ENCODE results near the gene DPM1.

DPM1 gene

DNA sequence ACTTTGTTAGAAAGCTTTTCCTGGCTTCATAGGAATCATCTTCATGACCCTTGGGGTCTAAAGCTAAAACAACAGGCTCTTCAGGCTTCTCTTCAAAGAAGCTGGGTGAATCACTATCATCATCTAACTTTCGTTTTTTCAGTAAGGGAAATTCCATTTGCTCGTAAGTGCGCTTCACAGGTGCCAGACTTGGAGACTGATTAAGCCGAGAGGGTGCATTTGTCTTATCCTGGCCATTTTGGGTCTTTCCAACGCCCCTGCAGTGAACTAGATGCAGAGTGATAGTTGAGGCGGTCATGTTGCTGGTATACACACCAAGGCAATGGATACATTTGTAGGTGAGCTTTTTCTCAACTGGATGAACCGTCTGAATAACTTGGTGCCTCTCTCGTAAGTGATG lies 65.9 kb downstream of the DPM1 start:
- WGBS, result 97% methylated on average over 8 of the region's 8 CpGs
- Histone ChIP-seq H3K9me3 (ENCODE audit: insufficient read depth, low read depth, low read length) (no peaks in the 10 kb centered on the region), H3K27ac (ENCODE audit: low read depth, low read length) (no peak overlapping the region), H3K36me3 (ENCODE audit: insufficient read depth, low read length) (peaks cover 88% of the 10 kb centered on the region), H3K4me3 (ENCODE audit: low read length) (no peak overlapping the region), H3K27me3 (ENCODE audit: insufficient read depth, low read length) (no peaks in the 10 kb centered on the region), H3K9ac (ENCODE audit: low read depth, low read length) (no peak overlapping the region), H3K4me1 (ENCODE audit: insufficient read depth, low read length) (no peaks in the 10 kb centered on the region)

DNA sequence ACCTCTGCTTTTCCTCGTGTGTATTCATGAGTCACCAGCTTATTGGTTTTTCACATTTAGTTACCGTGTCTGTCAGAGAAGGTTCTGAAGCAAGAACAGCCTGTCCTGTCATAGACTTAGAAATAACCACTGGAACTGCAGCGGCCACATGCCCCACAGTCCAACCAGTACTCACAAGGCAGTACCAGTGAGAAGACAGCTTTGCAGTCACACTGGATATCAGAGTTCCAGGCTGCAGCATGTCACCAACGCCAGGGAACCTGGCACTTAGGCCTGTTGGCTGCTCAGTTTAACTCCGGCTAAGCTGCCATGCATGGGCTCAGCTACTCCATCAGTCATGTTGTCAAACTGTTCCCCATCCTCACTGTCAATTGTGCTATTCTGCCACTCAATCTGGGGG lies 67.2 kb downstream of the DPM1 start:
- no peaks in the 10 kb centered on the region for H3K27me3 ChIP-seq (ENCODE audit: insufficient read depth, low read length)
- peaks cover 77% of the 10 kb centered on the region for H3K36me3 ChIP-seq (ENCODE audit: insufficient read depth, low read length)

DNA sequence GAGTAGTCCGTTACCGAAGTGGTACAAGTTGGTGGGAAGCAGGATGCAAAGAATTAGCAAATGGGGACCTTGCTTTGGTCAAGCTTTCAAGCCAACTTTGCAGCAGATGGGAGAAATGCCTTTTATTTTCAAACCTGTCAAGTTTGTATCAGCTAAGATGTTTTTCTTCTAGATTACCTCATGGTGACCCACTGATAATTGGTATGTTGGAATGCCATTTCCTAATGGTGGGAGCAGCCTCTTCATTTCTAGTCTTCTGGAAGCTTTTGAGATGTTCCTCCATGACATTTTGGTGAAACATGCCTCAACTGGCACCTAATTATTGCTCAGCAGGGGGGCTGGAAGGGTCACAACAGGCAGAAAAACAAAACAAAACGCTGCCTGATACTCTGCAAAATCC lies 70.8 kb downstream of the DPM1 start:
- no peaks in the 10 kb centered on the region for H3K27me3 ChIP-seq (ENCODE audit: insufficient read depth, low read length)
- no peaks in the 10 kb centered on the region for H3K4me1 ChIP-seq (ENCODE audit: insufficient read depth, low read length)
- H3K36me3 ChIP-seq (ENCODE audit: insufficient read depth, low read length), result peaks cover 42% of the 10 kb centered on the region
- no peak overlapping the region for H3K27ac ChIP-seq (ENCODE audit: low read depth, low read length)
- no peak overlapping the region for H3K9ac ChIP-seq (ENCODE audit: low read depth, low read length)
- no peaks in the 10 kb centered on the region for H3K9me3 ChIP-seq (ENCODE audit: insufficient read depth, low read depth, low read length)
- no peak overlapping the region for H3K4me3 ChIP-seq (ENCODE audit: low read length)
- WGBS, result 94% methylated on average over 3 of the region's 3 CpGs

More for the DNA sequence above, 67.2 kb downstream of the DPM1 start:
- H3K9ac ChIP-seq (ENCODE audit: low read depth, low read length), result no peak overlapping the region
- no peak overlapping the region for H3K27ac ChIP-seq (ENCODE audit: low read depth, low read length)
- no peak overlapping the region for H3K4me3 ChIP-seq (ENCODE audit: low read length)
- WGBS, result 93% methylated on average over 5 of the region's 5 CpGs
- H3K9me3 ChIP-seq (ENCODE audit: insufficient read depth, low read depth, low read length), result no peaks in the 10 kb centered on the region
- no peaks in the 10 kb centered on the region for H3K4me1 ChIP-seq (ENCODE audit: insufficient read depth, low read length)

DNA sequence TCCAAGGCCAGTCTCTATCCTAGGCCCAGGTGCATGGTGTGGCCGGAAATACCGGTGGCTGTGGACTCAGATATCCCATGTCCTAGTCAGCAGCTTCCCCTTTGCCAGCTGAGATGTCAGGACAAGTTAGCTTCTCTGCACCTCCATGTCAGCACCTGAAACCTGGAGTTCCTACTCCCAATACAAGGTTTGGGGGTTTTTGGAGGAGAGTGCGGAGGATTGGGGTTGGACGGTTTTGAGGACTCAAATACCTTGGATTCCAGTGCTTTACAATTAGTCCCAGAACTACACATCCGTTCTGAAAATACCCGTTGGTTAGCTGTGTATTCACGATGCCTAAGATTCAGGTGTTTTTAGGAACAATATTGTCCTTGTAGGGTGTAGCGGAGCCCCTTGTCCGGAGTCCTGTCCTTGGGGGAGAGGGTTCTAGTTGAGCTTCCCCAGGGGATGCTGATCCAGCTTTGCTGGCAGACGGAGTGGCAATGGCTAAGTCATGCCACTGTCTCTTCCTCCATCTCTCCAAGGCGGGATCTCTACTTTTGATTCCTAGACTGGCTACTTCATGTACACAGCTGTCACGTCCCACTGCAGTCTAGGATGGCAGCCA lies 72.0 kb downstream of the DPM1 start:
- Histone ChIP-seq H3K9ac (ENCODE audit: low read depth, low read length) (no peak overlapping the region), H3K9me3 (ENCODE audit: insufficient read depth, low read depth, low read length) (no peaks in the 10 kb centered on the region), H3K4me3 (ENCODE audit: low read length) (no peak overlapping the region), H3K36me3 (ENCODE audit: insufficient read depth, low read length) (peaks cover 29% of the 10 kb centered on the region), H3K27me3 (ENCODE audit: insufficient read depth, low read length) (no peaks in the 10 kb centered on the region), H3K27ac (ENCODE audit: low read depth, low read length) (no peak overlapping the region; the same call in 1 of the 2 replicates), H3K4me1 (ENCODE audit: insufficient read depth, low read length) (no peaks in the 10 kb centered on the region)
- 93% methylated on average over 12 of the region's 12 CpGs for WGBS

DNA sequence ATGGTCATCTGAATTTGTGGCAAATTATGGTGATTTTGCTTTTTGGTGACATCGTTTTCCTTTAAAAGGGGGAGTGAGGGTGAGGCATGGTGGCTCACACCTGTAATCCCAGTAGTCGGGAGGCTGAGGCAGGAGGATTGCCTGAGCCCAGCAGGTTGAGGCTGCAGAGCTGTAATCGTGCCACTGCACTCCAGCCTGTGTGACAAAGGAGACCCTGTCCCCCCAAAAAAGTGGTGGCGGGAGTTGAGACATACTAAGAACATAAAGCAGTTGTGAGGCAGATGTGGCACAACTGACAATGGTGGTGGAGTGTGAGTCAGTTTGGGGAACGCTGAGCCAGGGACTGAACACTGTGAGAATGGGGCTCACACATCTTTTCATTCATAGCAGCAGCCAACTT lies 72.6 kb downstream of the DPM1 start:
- no peak overlapping the region for H3K4me3 ChIP-seq (ENCODE audit: low read length)
- no peaks in the 10 kb centered on the region for H3K9me3 ChIP-seq (ENCODE audit: insufficient read depth, low read depth, low read length)
- H3K27ac ChIP-seq (ENCODE audit: low read depth, low read length), result no peak overlapping the region; the same call in 1 of the 2 replicates
- H3K36me3 ChIP-seq (ENCODE audit: insufficient read depth, low read length), result peaks cover 24% of the 10 kb centered on the region
- 93% methylated on average over 5 of the region's 5 CpGs for WGBS
- no peaks in the 10 kb centered on the region for H3K4me1 ChIP-seq (ENCODE audit: insufficient read depth, low read length)
- no peak overlapping the region for H3K9ac ChIP-seq (ENCODE audit: low read depth, low read length)
- no peaks in the 10 kb centered on the region for H3K27me3 ChIP-seq (ENCODE audit: insufficient read depth, low read length)

DNA sequence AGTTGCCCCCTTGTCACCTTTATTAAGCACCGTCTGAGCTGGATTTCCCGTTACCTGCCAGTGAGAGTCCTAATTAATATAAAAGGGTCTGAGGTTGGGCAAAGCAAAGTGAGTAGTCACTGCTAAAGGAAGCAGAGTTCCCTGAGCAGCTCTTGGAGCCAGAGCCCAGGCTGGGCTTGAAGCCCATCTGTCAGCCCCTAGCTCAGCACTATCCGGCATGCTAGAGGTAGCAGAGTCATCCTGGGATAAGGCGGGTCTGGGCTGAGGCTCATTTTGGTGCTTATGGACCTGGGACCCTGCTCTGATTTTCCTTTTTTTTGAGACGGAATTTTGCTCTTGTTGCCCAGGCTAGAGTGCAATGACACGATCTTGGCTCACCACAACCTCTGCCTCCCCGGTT lies 73.3 kb downstream of the DPM1 start:
- H3K27ac ChIP-seq (ENCODE audit: low read depth, low read length), result no peak overlapping the region
- H3K4me1 ChIP-seq (ENCODE audit: insufficient read depth, low read length), result no peaks in the 10 kb centered on the region
- H3K4me3 ChIP-seq (ENCODE audit: low read length), result no peak overlapping the region
- 89% methylated on average over 7 of the region's 7 CpGs for WGBS
- no peak overlapping the region for H3K9ac ChIP-seq (ENCODE audit: low read depth, low read length)
- H3K36me3 ChIP-seq (ENCODE audit: insufficient read depth, low read length), result peaks cover 16% of the 10 kb centered on the region
- H3K9me3 ChIP-seq (ENCODE audit: insufficient read depth, low read depth, low read length), result no peaks in the 10 kb centered on the region
- no peaks in the 10 kb centered on the region for H3K27me3 ChIP-seq (ENCODE audit: insufficient read depth, low read length)
